Stimulated activated CD8-positive, alpha-beta memory T cell treated with anti-CD3 and anti-CD28 coated beads, Interleukin-2, amount 100 ng/mL, for 1 hour (primary cell): ENCODE data around the gene DISC1.
"Not testable (repeated sequence)": the region's sequence is repeated elsewhere in the genome, so short reads cannot be mapped to it uniquely, and the experiment has no call there.

Source experiments
- DNase-seq, 2 donors: peaks; one replicate each; pipeline ENCODE4 v3.0.0-alpha.2; 2020; ENCODE audit warnings: low read depth in 2 of 2

The DISC1 gene

DNA sequence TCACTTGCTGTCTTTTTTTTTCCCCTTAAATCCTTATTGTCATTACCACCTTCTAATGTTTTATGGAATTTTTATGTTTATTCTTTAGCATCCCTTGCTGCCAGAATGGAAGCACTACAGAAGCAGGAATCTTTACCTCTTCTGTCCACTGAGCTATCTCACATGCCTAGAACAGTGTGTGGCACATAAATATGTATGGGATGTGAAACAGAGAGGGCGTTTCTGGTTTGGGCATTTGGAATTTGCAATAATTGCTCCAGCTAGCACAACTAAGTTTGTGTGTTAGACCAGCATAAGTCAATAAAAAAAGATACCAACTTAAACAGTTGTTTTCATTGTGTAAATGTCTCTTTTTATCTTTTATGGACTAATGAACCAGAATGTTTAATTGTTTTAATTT, 330.8 kb downstream of the DISC1 start:
- DNase-seq: no peak

- DNase-seq: no peak
These were observed 331.9 kb downstream of the DISC1 start for GRCh38 chr1:231958448-231958847.

DNA sequence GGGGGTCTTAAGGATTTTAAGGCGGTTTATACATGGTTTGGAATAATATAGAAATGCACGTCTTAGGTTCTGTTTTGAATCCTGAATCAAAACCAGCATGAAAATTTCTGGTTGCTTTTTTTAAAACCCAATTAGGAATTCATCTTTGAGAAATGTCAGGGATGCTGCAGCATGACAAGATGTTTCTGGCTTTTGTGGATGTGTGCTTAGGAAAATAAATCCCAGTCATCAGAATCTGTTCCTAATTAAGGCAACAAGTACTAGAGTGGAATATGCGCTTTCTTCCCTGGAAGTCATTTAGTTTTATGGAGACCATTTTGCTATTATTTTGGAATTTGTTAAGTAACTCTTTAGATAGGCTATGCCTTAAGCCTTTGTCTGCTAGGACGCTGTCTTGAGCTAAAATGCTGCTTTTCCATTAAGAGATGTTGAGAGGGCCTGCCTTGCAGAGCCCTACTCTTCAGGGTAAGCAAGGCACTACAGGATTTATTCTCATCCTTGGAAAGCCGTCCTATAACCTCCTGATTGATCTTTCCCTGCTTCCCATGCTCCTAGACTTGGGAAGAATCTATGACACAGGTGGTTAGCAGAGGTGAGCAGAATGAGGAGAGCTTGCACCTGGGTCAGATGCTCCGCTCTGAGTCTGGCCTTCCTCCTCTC, 332.8 kb downstream of the DISC1 start:
- no peak for DNase-seq

GRCh38 chr1:231961801-231962200, 335.2 kb downstream of the DISC1 start:
- not testable (repeated sequence) for DNase-seq

DNA sequence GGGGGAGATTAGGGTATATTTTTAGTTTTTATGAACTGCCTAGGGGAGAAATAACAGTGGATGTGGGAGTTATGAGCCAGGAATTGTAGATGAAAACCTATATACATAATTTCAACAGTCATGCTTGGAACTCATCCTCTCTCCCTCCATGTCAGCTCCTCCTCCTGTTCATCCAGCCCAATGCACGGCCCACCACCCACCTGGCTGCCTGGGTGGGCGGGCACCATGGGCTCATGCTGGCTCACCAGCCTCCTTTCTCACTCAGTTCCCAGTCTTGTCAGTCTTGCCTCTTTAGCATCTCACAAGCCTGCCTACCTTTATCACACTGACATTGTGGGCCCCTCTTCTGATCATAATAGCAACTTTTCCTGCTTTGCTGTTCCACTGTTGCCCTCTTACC, 336.0 kb downstream of the DISC1 start:
- DNase-seq: no peak

- DNase-seq: no peak
These were observed 337.7 kb downstream of the DISC1 start for GRCh38 chr1:231964241-231964640.

DNA sequence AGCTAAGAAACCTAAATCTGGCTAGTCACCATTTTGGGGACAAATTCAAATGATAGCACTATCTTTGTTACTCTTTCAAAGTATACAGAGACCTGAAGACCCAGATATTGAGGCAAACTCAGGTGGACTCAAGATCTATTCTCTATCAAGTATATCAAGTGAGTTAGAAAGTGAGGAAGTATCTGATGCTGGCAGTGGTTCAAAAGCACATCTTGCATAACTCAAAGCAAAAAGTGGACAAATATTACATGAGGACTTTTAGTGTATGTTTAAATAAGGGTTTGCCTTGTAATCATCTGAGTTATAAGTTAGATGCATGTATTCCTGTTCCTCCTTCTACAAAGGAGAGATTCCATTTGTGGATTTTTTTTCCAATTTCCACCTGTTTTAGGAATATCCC, 338.4 kb downstream of the DISC1 start:
- DNase-seq: no peak

- DNase-seq: no peak
These were observed 339.0 kb downstream of the DISC1 start for GRCh38 chr1:231965615-231966014.

DNA sequence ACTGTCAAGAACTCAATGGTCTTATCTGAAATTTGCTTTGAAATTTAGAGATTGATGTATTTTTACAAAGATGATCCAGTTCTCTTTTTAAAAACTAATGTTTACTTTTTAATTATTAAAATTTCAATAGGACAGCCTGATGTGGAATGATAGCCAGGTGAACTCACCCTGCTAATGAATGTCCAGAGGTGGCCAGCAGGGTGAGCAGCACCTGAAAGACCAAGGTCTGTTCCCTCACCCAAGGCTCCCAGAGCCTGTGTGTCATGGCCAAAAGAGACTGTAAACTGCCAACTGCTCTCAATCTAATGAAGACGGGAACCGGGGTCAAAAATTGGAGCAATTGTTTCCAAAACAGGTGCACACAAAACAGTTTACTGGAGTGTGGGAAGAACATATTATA, 340.4 kb downstream of the DISC1 start:
- DNase-seq: no peak

DNA sequence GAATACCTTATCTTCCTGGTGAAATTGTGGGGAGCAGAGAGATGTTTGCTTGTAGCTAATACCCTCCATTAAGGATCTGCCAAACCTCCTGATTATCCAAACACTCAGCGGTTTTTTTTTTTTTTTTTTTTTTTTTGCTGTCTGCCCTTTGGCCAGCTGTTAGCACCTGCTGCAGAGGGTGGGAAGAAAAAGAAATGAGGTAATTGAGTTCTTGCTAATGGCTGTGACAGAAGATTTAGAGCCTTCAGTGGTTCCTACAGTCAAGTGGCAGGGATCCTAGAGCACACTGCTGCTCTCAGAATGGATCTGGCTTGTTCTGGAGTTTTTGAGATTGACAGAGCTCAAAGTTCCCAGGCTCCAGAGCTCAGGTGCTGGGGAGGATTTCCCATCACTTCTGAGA, 342.5 kb downstream of the DISC1 start:
- DNase-seq: no peak

- DNase-seq: not testable (repeated sequence)
These were observed 343.2 kb downstream of the DISC1 start for GRCh38 chr1:231969761-231970160.

GRCh38 chr1:231970684-231971083, 344.1 kb downstream of the DISC1 start:
- no peak for DNase-seq

DNA sequence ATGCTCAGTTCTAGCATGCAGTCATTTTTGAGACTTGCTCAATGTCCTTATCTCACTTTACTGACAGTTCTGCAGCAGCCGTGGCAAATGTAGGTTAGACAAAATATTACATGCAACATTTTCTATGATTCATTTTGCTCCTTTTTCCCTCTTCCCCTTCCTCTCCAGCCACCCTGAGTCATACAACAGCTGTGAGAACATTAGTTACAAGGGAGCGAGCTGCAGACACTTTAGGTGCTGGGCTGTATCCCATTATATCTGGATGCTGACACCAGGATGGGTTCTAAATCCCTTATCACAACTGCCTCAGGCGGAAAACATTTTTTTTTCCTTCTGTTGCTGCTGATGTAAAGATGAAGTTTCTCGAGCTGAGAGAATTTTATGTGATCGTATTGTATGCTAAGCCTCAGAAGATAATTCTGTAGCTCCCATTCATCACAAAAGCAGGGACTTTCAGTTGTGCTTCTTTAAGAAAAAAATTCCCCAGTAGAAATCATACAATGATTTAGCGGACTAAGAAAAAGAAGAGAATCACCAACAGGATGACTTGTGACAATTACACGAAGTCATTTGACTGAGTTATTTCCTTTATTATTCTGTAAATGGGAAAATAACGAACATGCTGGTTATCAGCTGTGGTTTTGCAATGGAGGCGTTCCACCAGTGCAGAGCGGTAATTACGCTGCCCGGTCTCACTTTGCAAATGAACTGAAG, 345.0 kb downstream of the DISC1 start:
- no peak for DNase-seq

DNA sequence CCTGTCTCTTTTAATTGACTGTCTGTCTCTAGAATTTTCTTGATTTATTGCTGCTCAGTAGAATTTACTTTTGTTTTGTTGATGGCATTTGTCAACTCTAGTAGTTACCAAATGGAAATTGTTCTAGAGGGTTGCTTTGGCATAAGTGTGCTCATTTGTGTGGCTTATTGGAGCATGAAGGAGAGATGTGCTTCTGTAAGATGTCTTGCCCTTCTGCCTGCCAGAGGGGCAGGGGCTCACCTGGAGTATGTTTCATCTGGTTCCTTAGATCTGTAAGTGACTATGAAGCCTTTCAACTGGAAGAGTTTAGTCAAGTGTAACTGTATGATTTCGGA, 345.5 kb downstream of the DISC1 start:
- no peak for DNase-seq

DNA sequence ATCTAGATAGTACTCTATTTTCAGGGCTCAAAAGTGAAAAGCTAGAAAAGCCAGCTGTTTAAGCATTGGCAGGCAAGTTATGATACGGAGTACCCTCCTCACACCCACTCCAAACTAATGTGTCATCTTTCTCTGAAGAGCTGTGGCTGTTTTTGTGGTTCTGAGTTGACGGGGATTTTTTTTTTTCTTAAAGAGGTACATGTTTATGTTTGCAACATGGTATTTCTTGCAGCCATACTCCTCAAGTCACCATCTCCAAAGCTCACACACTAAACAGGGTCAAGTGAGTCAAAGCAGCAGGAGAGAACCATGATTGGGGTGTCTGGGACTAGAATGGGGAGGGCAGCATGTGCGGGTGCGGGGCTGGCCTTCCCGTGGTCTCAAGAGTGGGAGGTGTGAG, 347.2 kb downstream of the DISC1 start:
- DNase-seq: no peak

- DNase-seq: no peak
These were observed 349.6 kb downstream of the DISC1 start for GRCh38 chr1:231976231-231976630.

DNA sequence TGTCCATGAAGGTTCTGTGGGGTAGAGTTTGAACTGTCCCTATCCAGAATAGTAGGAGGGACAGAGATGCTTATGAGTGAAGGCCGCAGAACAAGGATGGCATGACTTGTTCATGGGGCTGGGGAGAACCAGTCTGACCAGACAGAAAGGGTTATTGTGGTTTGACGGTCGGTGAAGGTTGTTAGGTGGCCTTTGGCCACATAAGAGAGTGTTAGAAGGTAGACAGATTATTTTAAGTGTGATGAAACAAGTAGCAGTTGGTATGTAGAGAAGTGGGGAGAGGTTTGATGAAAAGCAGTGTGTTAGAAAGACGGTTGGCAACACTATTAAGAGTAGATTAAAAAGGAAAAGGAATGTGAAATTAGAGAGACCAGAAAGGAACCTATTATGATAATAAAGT, 355.1 kb downstream of the DISC1 start:
- no peak for DNase-seq

DNA sequence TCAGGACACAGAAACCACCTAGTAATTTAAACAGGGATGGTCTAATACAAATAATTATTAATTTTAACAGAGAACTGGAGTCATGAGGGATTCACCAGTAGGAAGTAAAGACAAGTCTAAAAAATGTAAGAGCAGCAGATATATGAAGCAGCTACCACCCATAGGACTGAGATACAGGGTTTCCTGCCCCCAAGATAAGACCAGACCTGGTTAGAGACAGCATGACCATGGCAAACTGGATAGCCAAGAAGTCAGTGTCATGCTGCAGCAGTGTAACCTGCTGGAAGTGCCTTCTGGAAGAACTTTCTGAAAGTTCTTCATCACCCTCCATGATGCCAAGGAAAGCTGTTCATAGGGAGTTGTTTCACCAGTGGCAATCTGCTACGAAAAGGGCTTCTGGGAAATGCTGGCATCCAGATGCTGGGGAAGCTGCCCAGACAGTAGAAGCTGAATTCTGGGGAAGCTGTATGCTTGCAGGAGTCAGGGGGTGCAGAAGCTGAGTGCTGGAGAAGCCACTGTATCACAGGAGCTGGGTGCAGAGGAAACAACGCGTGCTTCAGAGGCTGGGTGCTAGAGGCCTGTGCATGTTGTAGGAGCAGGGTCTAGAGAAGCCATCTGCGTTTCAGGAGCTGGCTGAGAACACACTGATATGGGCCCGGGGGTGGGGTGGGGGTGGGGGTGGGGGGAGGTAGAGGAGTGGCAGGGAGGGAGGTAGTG, 356.4 kb downstream of the DISC1 start:
- no peak for DNase-seq

- no peak for DNase-seq
These were observed 357.1 kb downstream of the DISC1 start for GRCh38 chr1:231983588-231984193.

DNA sequence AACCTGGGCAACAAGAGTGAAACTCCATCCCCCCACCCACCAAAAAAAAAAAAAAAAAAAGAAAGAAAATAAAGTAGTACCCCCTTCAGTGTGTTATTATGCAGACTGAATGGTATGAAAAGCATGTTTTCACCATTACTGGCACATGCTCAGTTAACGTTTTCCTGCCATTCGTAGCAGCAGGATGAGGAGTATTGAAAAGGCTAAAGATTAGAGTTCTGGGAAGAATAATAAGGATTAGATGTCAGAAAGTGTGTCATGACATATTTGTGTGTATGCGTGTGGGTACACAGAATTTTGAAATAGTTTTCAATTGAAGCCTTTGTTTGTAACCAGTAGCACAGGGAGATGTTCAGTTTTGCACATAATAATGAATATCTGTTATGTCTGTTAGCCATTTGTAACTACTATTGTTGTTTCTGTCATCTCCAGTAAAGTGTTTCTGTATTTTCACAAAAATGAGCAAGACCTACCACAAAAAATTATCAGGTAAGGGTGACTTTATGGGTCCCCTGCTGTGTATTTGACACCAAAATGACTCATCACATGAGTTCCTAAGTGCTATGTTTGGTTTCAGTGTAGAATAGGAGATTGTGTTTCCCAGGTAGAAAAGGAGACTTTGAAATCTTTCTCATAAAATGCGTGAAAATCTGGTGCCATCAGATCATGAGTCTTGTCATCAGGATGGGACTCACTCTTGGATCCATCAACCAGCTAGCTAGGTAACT, 358.9 kb downstream of the DISC1 start:
- DNase-seq: no peak

GRCh38 chr1:231986631-231987336, 360.2 kb downstream of the DISC1 start:
- DNase-seq: no peak
